GM23248 (cell line): ENCODE data around the gene COX18. TPM values are rescaled to one million over a fixed set of nuclear protein-coding genes. Genes with fewer than 3 reads are reported as not detected.
A peak's percentile ranks its signal among the peaks of the same experiment; 100 is the strongest.

Source experiments
- DNase-seq: peaks from one replicate; pipeline ENCODE4 v3.0.0-alpha.2; 2015
- H2AFZ ChIP-seq: fragments of 200-600 bp; sonication (generic); 2 replicates; pipeline ENCODE4 v1.6.1; 2016; ENCODE audit warnings: antibody characterized with exemption
- H3F3A ChIP-seq: fragments of 200-600 bp; sonication (generic); 2 replicates; pipeline ENCODE4 v1.6.1; 2016; ENCODE audit warnings: mild to moderate bottlenecking, antibody characterized with exemption, mixed run types; ENCODE audit not compliant: insufficient read depth
- H3K27ac ChIP-seq: fragments of 200-600 bp; sonication (generic); 2 replicates; pipeline ENCODE4 v1.5.1; 2016; ENCODE audit warnings: mild to moderate bottlenecking
- H3K27me3 ChIP-seq: fragments of 200-600 bp; sonication (generic); replicated peaks from 2 replicates; pipeline ENCODE4 v1.6.1; 2016; ENCODE audit warnings: mild to moderate bottlenecking; ENCODE audit not compliant: insufficient read depth
- H3K36me3 ChIP-seq: fragments of 200-600 bp; sonication (generic); 2 replicates; pipeline ENCODE4 v1.6.1; 2016; ENCODE audit warnings: low read depth, mild to moderate bottlenecking
- H3K4me1 ChIP-seq: fragments of 200-600 bp; sonication (generic); 2 replicates; pipeline ENCODE4 v1.6.1; 2016; ENCODE audit warnings: mild to moderate bottlenecking; ENCODE audit not compliant: insufficient read depth
- H3K4me2 ChIP-seq: fragments of 200-600 bp; sonication (generic); one replicate; pipeline ENCODE4 v1.6.1; 2016; ENCODE audit warnings: mild to moderate bottlenecking; ENCODE audit not compliant: unreplicated experiment
- H3K4me3 ChIP-seq: fragments of 200-600 bp; sonication (generic); 2 replicates; pipeline ENCODE4 v1.5.1; 2016; ENCODE audit warnings: mild to moderate bottlenecking
- H3K79me2 ChIP-seq: fragments of 200-600 bp; sonication (generic); 2 replicates; pipeline ENCODE4 v1.6.1; 2016; ENCODE audit warnings: mild to moderate bottlenecking; ENCODE audit not compliant: insufficient read depth
- H3K9ac ChIP-seq: fragments of 200-600 bp; sonication (generic); 2 replicates; pipeline ENCODE4 v1.6.1; 2016; ENCODE audit warnings: mild to moderate bottlenecking
- H3K9me2 ChIP-seq: fragments of 200-600 bp; sonication (generic); 2 replicates; pipeline ENCODE4 v1.6.1; 2016; ENCODE audit warnings: mixed run types, mild to moderate bottlenecking, moderate library complexity; ENCODE audit not compliant: insufficient read depth
- H3K9me3 ChIP-seq: fragments of 200-600 bp; sonication (generic); one replicate; pipeline ENCODE4 v1.6.1; 2017; ENCODE audit warnings: low read depth
- H4K20me1 ChIP-seq: fragments of 200-600 bp; sonication (generic); 2 replicates; pipeline ENCODE4 v1.6.0; 2016; ENCODE audit not compliant: insufficient read depth
- EZH2 ChIP-seq: fragments of 200-600 bp; sonication (generic); IDR thresholded peaks from 2 replicates; pipeline ENCODE4 v1.6.1; 2018; ENCODE audit warnings: antibody characterized with exemption, mild to moderate bottlenecking; ENCODE audit not compliant: insufficient read depth, poor library complexity, severe bottlenecking
- EZH2phosphoT487 ChIP-seq: fragments of 200-600 bp; sonication (generic); IDR thresholded peaks from 2 replicates; pipeline ENCODE4 v1.6.1; 2018; ENCODE audit warnings: antibody characterized with exemption, moderate library complexity, mild to moderate bottlenecking, low read depth; ENCODE audit not compliant: insufficient read depth
- WGBS, 2 experiments: methylation state at CpG; one replicate each; pipeline ENCODE4 v1.1.6; 2015 to 2017; ENCODE audit warnings: low lambda C conversion rate in 2 of 2, low coverage in 1 of 2; ENCODE audit errors: missing lambda C conversion rate in 2 of 2; 5-methylcytosine and 5-hydroxymethylcytosine counted together
- in situ Hi-C: fragments of 300-500 bp; cut with MboI; formaldehyde crosslinking; loops from 2 replicates; pipeline ENCODE4 v1.15.0; 2020
- polyA plus RNA-seq: library from polyadenylated mRNA; unstranded; fragments of >200 nt; fragmentation: Nextera tagmentation; extraction: Ambion mirVana; gene quantifications from 2 replicates; pipeline ENCODE4 v1.2.1, GENCODE V29; 2016
- total RNA-seq: library from RNA; depleted of rRNA; stranded (reverse); fragments of >200 nt; shearing (Covaris generic); gene quantifications from 2 replicates; pipeline ENCODE4 v1.2.3, GENCODE V29; 2014

COX18 gene
- total and polyA plus RNA-seq, 2 experiments from 2014 or later, result 3.6 to 22.8 TPM

GRCh38 chr4:73068491-73069337 is 802 bp downstream of the COX18 start:
- peak overlapping the region; percentile 90 for H3K27ac ChIP-seq
- no peaks in the 10 kb centered on the region for H3K9me3 ChIP-seq
- H3K9me2 ChIP-seq, result no peaks in the 10 kb centered on the region
- no peaks in the 10 kb centered on the region for H3K27me3 ChIP-seq
- peaks cover 15% of the 10 kb centered on the region; the same call in 1 of the 2 replicates for H3K4me1 ChIP-seq
- peak overlapping the region; percentile 95 for H3K4me2 ChIP-seq
- in situ Hi-C loops, result no loop called here
- peak overlapping the region; percentile 87 for H3K9ac ChIP-seq
- DNase-seq, result peak; percentile 54
- peaks cover 33% of the 10 kb centered on the region for H3K79me2 ChIP-seq
- peak overlapping the region; percentile 82 for H3K4me3 ChIP-seq
- no peak for TF ChIP-seq EZH2phosphoT487
- no peak for TF ChIP-seq EZH2
- H4K20me1 ChIP-seq, result no peaks in the 10 kb centered on the region
- peaks cover 19% of the 10 kb centered on the region; the same call in 1 of the 2 replicates for H3K36me3 ChIP-seq
- WGBS, 2 experiments, result 0 to 1% methylated on average over 27 of the region's 27 CpGs
- peak overlapping the region; percentile 92 for H2AFZ ChIP-seq
- peaks cover 35% of the 10 kb centered on the region for H3F3A ChIP-seq

- peak overlapping the region; percentile 95 for H3K4me2 ChIP-seq
- in situ Hi-C loops, result no loop called here
- H2AFZ ChIP-seq, result peak overlapping the region; percentile 92
- H3K79me2 ChIP-seq, result peaks cover 33% of the 10 kb centered on the region
- peak; percentile 64 for DNase-seq
- no peaks in the 10 kb centered on the region for H3K9me3 ChIP-seq
- H3K27me3 ChIP-seq, result no peaks in the 10 kb centered on the region
- peaks cover 16% of the 10 kb centered on the region; the same call in 1 of the 2 replicates for H3K36me3 ChIP-seq
- no peaks in the 10 kb centered on the region for H3K9me2 ChIP-seq
- H4K20me1 ChIP-seq, result no peaks in the 10 kb centered on the region
- peak overlapping the region; percentile 90 for H3K27ac ChIP-seq
- no peak for TF ChIP-seq EZH2phosphoT487
- TF ChIP-seq EZH2, result no peak
- H3K4me1 ChIP-seq, result peaks cover 15% of the 10 kb centered on the region; the same call in 1 of the 2 replicates
- 30 to 31% methylated on average over 4 of the region's 4 CpGs for WGBS, 2 experiments
- peaks cover 34% of the 10 kb centered on the region for H3F3A ChIP-seq
- peak overlapping the region; percentile 82 for H3K4me3 ChIP-seq
- peak overlapping the region; percentile 87 for H3K9ac ChIP-seq
Observed at GRCh38 chr4:73067971-73068394, 1.5 kb downstream of the COX18 start.

- Histone ChIP-seq H3K9me2 (no peaks in the 10 kb centered on the region), H3K27me3 (no peaks in the 10 kb centered on the region), H4K20me1 (no peaks in the 10 kb centered on the region), H3K27ac (no peak overlapping the region), H3K9ac (no peak overlapping the region), H3K36me3 (0 out of 2 replicates have a peak, but pooled peaks cover 14% of the 10 kb centered on the region), H3K9me3 (no peaks in the 10 kb centered on the region), H3K4me3 (no peak overlapping the region), H2AFZ (no peak overlapping the region), H3K4me2 (no peak overlapping the region), H3K4me1 (peaks cover 15% of the 10 kb centered on the region; the same call in 1 of the 2 replicates), H3K79me2 (peaks cover 33% of the 10 kb centered on the region), H3F3A (peaks cover 25% of the 10 kb centered on the region)
- 97 to 98% methylated on average over 2 of the region's 2 CpGs for WGBS, 2 experiments
- DNase-seq, result no peak
- in situ Hi-C loops, result no loop called here
- TF ChIP-seq EZH2phosphoT487 (no peak), EZH2 (no peak)
Observed at GRCh38 chr4:73066928-73067327, 2.6 kb downstream of the COX18 start.

- in situ Hi-C loops, result no loop called here
Observed at GRCh38 chr4:73066445-73066844, 3.1 kb downstream of the COX18 start.

More at GRCh38 chr4:73066445-73066844, 3.1 kb downstream of the COX18 start:
- Histone ChIP-seq H3K27me3 (no peaks in the 10 kb centered on the region), H3K4me1 (peaks cover 15% of the 10 kb centered on the region; the same call in 1 of the 2 replicates), H3K9ac (no peak overlapping the region), H3K4me2 (no peak overlapping the region), H2AFZ (no peak overlapping the region), H3K4me3 (no peak overlapping the region), H4K20me1 (no peaks in the 10 kb centered on the region), H3K79me2 (peaks cover 33% of the 10 kb centered on the region), H3K9me3 (no peaks in the 10 kb centered on the region), H3F3A (peaks cover 25% of the 10 kb centered on the region), H3K36me3 (0 out of 2 replicates have a peak, but pooled peaks cover 18% of the 10 kb centered on the region), H3K27ac (no peak overlapping the region), H3K9me2 (no peaks in the 10 kb centered on the region)
- TF ChIP-seq EZH2phosphoT487 (no peak), EZH2 (no peak)
- DNase-seq, result no peak
- WGBS, 2 experiments, result 98 to 99% methylated on average over 3 of the region's 3 CpGs
